Frontal cortex (tissue), 4 donors: ENCODE results near the gene VSIR. TPM values are rescaled to one million over a fixed set of nuclear protein-coding genes. Genes with fewer than 3 reads are reported as not detected.

Source experiments
- DNase-seq, 2 donors: peaks; one replicate each; pipeline ENCODE4 v3.0.0; 2012; ENCODE audit warnings: low spot score in 2 of 2
- FAIRE-seq: peaks from 2 replicates; lab custom pipeline; 2012; peaks lifted over from hg19 to GRCh38; lab: Jason Lieb, UNC
- total RNA-seq: library from RNA; depleted of rRNA; stranded (reverse); fragments of >200 nt; gene quantifications from one replicate; pipeline ENCODE4 v1.2.3, GENCODE V29; 2014
- donor health status: control.
- donor health status: control.
- donor health status: control.

Gene VSIR
- total RNA-seq, 1 donor from 2014 or later, result 2.0 TPM

DNA sequence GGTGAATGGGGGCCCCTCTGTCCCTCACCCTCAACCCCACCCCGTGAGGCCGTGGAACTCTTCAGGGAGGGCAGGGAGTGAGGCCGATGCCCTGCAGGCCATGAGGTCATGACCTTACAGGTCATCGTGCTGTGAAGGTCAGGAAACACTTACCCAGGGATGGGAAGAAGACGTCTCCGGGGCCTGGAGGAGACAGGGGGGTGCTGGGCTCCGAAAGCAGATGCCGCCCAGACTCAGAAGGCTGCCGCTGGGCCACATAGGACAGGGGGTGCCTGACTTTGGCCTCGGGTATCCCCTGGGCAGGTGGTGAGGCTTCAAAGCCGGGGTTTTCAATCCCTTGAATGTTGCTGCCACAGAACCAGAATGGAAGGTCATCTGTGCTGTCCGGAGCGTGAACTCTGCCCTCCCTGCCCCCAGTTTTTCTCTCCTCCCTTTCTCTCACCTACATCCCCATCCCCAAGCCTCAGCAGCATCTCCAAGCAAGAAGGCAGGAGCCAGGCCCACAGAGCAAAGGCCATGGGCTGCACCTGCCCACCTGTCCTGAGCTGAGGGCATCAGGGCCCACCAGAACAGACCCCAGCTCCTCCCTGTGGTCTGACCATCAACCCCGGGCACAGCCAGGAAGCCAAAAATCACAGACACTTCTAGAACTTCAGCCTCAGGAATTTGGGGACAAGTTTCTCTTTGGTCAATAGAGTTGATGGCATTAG is 21.6 kb downstream of the VSIR start:
- FAIRE-seq (no peak), DNase-seq (no peak)

DNA sequence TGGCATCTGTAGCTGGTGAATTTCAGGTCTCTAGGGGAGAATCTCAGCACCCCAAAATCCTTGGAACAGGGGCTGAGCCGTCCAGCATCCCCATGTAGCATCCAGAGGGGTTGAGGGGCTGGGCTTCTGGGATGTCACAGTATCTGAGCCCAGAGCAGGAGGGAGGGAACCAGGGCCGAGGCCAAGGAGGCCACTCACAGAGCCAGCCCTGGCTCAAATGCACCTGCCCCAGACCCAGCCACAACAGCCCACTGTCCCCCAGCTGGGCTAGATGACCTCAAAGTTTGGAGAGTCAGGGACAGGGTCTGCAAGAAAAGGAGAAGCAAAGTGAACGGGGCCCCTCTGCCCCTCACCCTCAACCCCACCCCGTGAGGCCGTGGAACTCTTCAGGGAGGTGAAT is 22.3 kb downstream of the VSIR start:
- FAIRE-seq (no peak), DNase-seq (no peak)

GRCh38 chr10:71750124-71750841 is 23.0 kb downstream of the VSIR start:
- no peak for FAIRE-seq
- no peak for DNase-seq

DNA sequence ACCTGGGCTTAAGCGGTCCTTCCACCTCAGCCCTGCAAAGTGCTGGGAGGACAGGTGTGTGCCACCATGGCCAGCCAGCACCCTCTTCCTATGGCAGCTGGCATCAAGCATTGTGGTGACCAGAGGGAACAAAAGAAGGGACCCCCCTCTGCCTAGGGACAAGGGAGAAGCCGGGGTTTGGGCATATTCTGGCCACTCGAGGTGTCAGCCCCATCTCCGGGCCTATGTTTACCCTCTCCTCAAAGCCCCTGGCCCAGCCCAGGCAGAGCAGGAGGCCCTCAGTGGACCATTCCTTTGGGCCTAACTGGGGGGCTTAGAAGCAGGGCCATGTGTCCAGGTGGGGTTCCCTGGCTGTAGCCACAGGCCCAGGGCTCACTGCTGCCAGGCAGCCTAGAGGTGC is 23.9 kb downstream of the VSIR start:
- DNase-seq, result no peak
- FAIRE-seq, result no peak

DNA sequence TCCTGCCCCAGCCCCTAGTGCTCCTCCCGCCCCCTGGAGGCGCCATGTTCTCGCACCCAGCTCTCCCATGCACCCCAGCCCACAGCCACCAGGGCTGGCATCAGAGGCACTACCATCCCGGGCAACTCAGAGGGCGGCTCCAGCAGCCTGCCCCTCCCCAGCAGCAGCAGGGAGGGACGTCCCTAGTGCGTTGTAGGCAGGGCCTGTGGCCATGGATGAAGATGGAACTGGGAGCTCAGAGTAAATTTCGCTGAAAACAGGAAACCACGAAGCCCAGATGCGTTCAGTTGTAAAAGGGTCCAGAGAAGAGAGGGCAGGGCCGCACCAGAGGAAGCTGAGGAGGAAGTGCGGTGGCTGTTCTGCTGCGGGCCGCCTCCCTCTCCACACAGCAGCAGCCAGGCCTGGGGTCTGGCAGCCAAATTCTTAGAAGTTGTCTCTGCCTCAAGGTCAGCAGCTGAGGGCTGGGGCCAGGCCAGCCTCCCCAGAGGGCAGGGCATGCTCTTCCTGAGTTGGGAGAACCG is 24.6 kb downstream of the VSIR start:
- DNase-seq (no peak), FAIRE-seq (no peak)

DNA sequence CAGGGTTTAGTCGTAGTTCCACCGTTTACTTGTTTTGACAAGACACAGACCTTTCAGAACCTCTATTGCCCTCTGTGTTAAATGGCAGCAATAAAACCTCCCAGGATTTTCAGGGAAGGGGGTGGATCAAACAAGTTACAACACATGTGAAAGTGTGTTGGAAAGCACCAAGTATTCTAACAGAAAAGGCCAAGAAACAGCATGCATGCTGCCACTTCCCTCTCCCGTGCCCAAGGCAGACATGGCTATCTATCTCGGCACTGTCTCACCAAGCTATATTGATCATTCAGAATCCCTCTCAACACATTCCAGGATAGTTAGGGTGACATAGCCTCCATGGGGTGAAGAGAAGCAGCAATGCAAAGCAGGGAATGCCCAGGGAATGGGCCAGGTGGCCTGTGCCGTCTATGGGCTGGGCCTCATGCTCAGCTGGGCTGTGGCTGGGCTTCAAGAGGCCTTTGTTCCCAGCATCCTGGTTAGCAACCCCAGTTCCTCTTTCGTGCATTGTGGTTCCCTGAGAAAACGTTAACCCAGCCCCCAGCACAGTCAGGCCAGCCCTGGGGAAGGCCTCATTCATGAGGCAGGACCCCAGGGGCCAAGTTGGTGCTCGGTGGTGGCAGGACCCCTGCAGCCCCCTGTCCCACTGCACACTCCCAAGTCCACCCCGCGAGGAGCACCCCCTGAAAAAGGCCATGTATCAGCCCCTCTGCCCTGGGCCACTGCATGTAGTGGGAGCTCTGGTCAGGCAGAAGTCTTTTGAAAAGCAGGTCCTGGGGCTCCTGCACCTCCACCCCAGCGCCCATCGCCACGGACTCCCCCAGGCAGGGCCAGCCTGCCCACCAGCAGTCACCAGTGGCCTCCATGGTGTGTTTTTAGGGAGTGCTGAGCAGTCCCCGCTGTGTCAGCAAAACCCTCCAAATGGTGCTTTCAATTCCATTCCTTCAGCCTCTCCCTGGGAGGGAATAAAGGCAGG is 25.5 kb downstream of the VSIR start:
- no peak for FAIRE-seq
- DNase-seq, result no peak

DNA sequence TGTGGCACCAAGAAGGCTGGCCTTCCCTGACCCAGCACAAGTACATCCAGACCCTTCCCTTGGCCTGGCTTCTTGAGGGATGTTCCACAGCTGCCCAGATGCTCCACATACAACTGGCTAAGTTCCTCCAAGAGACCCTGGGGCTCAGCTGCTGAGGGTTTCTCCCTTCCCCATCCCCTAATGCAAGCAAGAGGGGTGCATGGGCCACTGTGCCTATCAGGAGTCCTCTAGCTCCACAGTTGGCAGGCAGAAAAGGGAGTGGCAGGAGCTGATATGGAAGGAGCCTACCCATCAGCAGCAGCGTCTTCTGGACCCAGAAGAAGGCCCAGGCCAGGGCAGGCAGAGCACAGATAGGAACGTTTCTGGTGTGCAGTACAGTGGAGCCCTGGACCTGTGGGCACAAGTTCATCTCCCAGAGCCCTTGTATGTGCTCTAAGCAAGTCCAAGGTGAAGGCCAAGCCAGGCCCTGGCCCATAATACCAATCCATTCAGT is 26.2 kb downstream of the VSIR start:
- no peak for FAIRE-seq

GRCh38 chr10:71746344-71747037 is 26.8 kb downstream of the VSIR start:
- DNase-seq (no peak), FAIRE-seq (no peak)

More for the DNA sequence above, 26.2 kb downstream of the VSIR start:
- no peak for DNase-seq

DNA sequence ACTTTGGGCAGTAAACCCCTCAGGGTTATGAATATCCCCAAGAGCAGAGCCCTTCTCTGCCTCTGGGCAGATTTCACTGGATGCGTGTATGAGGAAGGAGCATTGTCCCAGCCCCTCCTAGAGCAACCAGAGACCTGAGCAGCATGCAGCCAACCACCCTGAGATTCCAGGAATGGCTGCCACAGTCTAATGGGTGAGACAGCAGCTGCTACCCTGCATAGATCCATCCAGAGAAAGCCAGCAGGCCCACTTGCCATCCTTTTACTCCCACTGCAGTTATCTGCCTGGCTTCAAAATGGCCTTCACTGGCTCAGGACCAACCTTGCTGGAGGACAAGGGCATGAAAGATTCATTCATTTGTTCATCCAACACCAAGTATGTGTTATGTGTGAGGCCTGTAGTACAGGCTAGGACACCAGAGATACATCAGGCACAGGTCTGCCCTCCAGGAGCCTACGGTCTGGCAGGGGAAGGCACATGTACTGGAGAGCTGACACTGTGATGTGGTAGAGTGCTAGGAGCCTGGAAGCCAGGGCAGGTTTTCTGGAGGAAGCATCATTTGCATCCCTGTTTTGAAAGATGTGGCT is 27.6 kb downstream of the VSIR start:
- FAIRE-seq (no peak), DNase-seq (no peak)

GRCh38 chr10:71744897-71745663 is 28.2 kb downstream of the VSIR start:
- FAIRE-seq (no peak), DNase-seq (no peak)

DNA sequence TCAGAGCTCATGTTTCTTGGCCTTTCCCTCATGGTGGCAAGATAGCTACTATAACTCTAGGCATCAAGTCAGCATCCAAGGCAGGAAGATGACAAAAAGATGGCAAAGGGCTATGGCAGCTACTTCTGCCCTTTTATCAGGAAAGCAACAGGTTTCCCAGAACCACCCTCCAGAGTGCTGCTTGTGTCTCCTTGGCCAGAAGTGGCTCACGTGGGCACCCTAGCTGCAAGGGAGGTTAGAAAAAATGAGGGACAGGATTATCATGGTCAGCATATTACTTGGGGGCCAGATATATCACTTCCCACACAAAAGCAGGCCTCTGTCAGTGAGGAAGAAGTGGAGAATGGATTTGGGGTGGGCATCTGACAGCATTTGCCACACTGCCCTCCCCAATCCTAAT is 29.5 kb downstream of the VSIR start:
- DNase-seq, result no peak
- no peak for FAIRE-seq

DNA sequence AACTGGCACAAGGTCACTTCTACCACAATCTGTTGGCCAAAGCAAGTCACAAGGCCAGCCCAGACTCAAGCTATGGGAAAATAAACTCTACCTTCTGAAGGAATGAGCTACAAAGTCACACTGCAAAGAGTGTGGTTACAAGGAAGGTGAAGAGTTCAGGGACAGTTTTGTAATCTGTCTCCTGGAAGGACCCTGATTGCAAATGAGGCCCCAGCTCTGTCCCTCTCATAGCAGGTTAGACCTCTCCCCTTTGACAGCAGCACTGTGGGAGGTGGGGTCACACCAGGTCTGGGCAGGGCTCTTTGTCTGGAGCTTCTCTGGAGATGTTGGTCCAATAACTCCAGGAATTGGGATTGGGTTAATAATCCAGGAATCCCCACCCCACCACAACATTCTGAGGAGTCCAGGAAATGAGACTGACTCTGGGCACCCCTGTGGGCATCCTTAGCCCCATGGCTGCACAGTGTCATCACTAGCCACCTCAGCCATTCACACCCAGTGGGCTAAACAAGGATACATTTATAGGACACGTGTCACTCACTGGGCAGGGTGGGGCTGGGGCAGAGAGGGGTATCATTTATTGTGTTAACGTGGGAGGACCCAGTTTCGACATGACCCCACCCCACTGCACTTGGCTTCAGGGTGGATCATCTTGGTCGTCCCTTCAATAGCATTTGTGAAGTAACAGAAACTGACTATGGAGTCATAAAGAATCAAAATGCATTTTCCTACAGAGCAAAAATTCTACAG is 30.1 kb downstream of the VSIR start:
- no peak for DNase-seq
- FAIRE-seq, result no peak

DNA sequence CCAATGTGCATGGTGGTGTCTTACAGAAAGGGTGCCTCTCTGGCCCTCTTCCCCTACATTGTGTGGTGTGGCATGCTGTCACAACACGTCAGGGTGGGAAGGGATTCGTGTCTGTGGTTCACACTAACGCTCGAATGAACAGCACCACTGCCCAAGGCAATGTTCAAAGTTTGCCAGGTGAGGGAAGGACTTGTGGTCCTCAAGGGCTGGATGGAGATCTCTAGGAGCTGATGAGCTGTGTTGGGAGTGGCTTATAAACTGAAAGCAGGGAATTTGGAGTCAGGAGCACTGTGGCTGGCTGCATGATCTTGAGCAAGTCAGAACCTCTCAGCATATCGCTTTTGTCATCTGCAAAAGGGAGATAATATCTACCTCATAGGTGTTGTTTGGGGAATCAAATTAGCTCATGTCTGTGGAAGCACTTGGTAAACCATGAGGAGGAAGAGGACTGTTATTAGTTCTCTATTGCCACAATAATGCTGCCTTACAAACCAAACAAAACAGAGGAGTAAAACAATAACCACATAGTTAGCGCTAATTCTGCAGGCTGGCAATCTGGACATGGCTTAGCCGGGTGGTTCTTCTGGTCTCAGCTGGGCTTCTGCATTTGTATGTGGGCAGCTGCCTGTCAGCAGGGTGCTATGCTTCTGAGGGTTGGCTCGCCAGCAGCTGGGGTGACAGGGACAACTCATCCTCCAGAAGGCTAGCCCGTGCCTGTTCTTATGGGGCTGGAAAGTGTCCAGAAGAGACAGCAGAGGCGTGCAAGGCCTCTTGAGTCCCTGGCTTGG is 30.8 kb downstream of the VSIR start:
- no peak for FAIRE-seq

GRCh38 chr10:71741671-71742070 is 31.6 kb downstream of the VSIR start:
- FAIRE-seq (no peak), DNase-seq (no peak)

More for the DNA sequence above, 30.8 kb downstream of the VSIR start:
- no peak for DNase-seq

GRCh38 chr10:71741029-71741428 is 32.3 kb downstream of the VSIR start:
- no peak for DNase-seq
- no peak for FAIRE-seq

GRCh38 chr10:71740069-71740653 is 33.2 kb downstream of the VSIR start:
- FAIRE-seq, result no peak

More at GRCh38 chr10:71740069-71740653, 33.2 kb downstream of the VSIR start:
- no peak for DNase-seq
